Left kidney (tissue), 2 donors: Measurements from ENCODE around the gene NFIX. TPM values are rescaled to one million over a fixed set of nuclear protein-coding genes. Genes with fewer than 3 reads are reported as not detected.

Experiments used
- DNase-seq: peaks from one replicate; pipeline ENCODE4 v3.0.0-alpha.2; 2013
- polyA plus RNA-seq: library from polyadenylated mRNA; unstranded; fragments of 120-200 nt; gene quantifications from one replicate; pipeline ENCODE4 v1.2.1, GENCODE V29; 2013; ENCODE audit not compliant: insufficient read length

The NFIX gene
- polyA plus RNA-seq, 1 donor = 14.6 TPM

- DNase-seq = no peak
These were observed 11.4 kb downstream of the NFIX start for GRCh38 chr19:13006431-13007281.

GRCh38 chr19:13007292-13008045 is 12.2 kb downstream of the NFIX start:
- no peak for DNase-seq

- no peak for DNase-seq
These were observed 13.9 kb downstream of the NFIX start for GRCh38 chr19:13008926-13009787.

GRCh38 chr19:13010038-13010991 is 15.0 kb downstream of the NFIX start:
- no peak for DNase-seq

- DNase-seq = no peak
These were observed 15.8 kb downstream of the NFIX start for GRCh38 chr19:13010992-13011652.

GRCh38 chr19:13011653-13012389 is 16.5 kb downstream of the NFIX start:
- no peak for DNase-seq

GRCh38 chr19:13012390-13012689 is 17.1 kb downstream of the NFIX start:
- DNase-seq = no peak

GRCh38 chr19:13012690-13013608 is 17.7 kb downstream of the NFIX start:
- no peak for DNase-seq

- DNase-seq = no peak
These were observed 18.4 kb downstream of the NFIX start for GRCh38 chr19:13013649-13014048.

- DNase-seq = no peak
These were observed 19.0 kb downstream of the NFIX start for GRCh38 chr19:13014101-13014920.

- no peak for DNase-seq
These were observed 19.6 kb downstream of the NFIX start for GRCh38 chr19:13014921-13015280.

- no peak for DNase-seq
These were observed 20.3 kb downstream of the NFIX start for GRCh38 chr19:13015361-13016223.

GRCh38 chr19:13016245-13016627 is 21.0 kb downstream of the NFIX start:
- DNase-seq = no peak

- DNase-seq = no peak
These were observed 21.5 kb downstream of the NFIX start for GRCh38 chr19:13016628-13017305.

- no peak for DNase-seq
These were observed 22.2 kb downstream of the NFIX start for GRCh38 chr19:13017306-13018034.
